ENCODE data around the gene GRM5.
"Not testable (repeated sequence)": the region's sequence is repeated elsewhere in the genome, so short reads cannot be mapped to it uniquely, and the experiment has no call there.

Gene GRM5

DNA sequence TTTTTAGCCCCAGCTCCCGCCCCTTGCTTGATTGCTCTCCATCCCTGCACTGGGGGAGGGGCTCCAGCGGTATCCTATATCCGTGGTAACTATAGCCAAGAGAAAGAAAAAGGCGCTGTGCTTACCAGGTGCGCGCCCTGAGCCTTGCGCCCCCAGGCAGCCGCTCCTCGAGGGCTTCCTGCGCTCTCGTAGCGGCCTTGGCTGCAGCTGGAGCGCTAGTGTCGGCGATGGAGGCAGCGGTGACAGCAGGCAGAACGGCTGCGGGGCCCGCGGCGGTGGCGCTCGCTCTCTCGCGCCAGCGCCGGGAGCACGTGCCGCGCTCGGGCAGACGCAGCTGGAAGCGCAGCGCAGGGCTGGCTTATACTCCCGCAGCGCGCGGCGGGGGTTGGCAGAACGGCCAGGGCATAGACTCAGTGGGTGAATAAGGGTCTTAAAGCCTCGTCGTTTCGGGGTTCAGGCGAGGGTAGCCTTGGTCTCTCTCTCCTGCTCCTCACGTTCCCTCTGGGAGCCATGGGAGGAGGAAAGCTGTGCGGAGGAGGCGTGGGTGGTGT is at the start of gene GRM5:
Gene GRM5 (minus strand): TSS at position 332 of the 551 bp plus-strand sequence. CDS start 18,110 bp downstream, outside the sequence.
- DNase-seq: not testable (repeated sequence)

DNA sequence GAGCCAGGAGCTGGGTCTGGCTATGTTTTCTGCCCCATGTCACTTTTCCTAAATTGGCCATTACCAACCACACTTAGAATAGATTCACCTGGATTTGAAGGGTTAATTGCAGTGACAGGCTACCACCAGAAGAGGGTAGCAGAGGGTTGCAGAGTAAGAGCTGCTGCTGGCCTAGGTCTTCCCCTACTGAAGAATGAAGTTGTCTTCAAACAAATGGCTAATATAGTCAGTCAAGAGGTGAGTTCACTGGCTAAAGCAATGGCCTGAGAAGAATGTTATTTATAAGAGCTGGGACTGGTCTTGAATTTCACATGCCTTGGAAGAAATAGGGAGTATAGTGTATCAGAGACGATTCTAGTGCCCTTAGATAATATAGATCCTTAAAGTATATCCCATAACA is 32.2 kb upstream of the GRM5 start:
- DNase-seq: not testable (repeated sequence)

DNA sequence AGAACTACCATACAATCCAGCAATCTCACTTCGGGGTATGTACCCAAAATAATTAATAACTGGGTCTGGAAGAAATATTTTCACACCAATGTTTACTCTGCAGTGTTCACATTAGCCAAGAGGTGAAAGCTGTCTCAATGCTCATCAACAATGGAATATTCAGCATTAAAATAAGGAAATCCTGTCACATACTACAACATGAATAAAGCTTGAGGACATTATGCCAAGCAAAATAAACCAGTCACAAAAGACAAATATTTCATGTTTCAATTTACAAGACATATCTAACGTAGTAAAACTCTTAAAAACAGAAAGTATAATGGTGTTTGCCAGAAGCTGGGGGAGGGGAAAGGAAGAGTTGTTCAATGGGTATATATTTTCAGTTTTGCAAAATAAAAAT is 28.0 kb upstream of the GRM5 start:
- DNase-seq: not testable (repeated sequence)

DNA sequence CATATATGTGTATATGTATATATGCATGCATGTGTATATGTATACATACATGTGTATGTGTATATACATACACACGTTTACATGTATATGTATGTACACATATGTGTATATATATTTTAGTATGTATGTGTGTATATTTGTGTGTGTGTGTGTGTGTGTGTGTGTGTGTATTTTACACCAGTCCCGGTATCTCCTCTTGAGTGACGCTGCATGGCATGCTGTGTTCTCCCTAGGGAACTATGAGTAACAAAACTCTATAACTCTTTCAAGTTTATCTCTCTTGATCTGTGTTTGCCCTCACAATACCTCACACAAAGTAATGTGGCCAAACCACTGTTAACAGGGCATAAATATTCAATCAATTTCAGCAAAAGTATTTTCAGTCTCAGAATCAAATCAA is 19.2 kb upstream of the GRM5 start:
- not testable (repeated sequence) for DNase-seq

DNA sequence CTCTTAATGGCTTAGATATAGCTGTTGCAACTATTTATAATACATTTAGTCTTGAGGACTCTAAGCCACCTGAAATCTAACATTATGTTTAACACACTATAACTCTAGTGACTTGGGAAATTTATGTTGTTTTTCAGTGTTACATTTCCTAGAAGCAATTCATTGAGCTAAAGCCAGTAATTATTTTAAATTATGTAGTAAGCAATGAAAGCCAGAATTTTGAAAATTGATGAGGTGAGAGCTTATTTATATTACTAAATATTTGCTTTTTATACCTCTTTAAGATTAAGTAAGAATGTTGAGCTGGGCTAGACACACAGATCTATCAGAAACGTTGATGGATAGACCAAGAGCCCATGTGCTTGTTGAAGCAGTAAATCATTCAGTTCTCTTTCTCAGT is 5.1 kb upstream of the GRM5 start:
- not testable (repeated sequence) for DNase-seq

DNA sequence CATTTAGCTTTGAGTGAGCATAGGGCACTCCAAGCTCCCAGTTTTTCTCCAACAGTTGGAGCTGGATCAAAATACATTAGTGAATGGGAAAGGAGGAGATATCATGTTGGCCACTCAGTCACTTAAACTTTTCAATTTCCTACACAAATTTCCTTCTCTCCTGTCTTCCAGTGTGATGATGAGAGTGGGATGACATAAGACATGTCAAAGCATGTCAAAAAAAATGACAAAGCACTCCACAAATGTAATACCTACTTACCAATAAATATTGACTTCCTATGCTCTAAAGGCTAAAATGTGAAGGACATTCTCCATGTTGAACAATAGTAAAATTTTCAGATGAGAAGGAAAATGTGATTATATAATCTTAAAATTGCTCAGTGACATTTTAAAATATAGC is 1.5 kb upstream of the GRM5 start:
- no peak for DNase-seq

DNA sequence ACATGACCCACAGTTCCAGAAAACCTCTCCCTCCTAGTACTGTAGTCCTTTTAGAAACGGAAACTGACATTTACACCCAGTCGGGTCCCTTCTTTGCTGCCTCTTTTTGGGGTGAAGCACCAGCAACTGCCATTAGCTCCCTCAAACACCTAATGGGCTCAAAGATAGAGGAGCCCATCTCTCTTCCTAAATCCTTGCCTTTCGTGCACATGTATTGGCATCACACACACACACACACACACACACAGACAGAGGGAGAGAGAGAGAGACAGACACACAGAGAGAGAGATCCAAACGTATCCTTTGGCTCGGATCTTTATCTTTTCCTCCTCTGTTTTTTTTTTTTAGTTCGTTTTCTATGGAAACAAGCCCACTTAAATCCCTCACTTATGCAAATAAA is 716 bp downstream of the GRM5 start:
- no peak for DNase-seq

DNA sequence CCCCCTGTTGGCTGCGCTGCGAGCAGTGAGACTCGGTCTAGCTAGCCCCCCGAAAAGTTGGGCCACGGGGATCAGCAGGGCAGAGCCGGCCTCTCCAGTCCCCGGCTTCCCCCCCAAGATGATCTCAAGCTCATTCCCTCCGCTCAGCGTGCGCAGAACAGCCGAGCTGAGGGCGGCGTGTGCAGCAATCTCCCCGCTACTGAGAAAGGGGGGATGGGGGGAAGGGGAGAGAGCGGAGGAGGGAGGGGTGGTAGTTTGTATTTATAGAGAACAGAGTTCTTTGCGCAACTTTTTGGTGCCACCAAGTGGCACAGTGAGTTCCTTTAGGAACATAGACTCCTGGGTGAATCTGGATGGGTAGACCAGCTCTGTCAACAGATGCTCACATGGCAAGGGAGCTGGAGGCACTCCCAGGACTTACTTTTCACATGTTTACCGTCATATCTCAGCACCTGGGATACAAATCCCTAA is 2.3 kb downstream of the GRM5 start:
- DNase-seq: not testable (repeated sequence)

DNA sequence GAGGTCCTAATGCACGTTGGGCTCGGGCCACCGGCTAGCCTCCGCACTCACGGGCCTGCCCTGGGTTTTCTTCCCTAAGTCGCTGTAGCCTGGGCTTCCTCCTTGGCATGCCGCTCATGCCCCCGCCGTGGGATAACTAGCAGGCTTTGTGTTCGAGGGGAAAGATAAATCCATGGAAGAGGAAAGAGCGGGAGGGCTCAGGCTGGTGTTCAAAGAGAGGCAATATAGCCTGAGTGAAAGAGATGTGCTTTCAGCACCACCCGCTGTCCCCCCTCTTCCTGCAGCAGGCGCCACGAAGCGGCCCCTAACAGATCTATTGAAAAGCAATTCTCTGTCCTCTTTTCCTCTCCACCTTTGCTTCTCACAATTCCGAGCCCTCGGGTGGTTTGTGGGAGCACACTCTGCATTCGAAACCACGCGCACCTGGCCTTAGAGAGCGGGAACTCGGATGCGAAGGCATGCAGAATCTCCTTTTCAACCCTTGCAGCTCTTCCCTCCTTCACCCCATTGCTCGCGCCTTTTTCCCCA is 2.9 kb downstream of the GRM5 start:
- not testable (repeated sequence) for DNase-seq

DNA sequence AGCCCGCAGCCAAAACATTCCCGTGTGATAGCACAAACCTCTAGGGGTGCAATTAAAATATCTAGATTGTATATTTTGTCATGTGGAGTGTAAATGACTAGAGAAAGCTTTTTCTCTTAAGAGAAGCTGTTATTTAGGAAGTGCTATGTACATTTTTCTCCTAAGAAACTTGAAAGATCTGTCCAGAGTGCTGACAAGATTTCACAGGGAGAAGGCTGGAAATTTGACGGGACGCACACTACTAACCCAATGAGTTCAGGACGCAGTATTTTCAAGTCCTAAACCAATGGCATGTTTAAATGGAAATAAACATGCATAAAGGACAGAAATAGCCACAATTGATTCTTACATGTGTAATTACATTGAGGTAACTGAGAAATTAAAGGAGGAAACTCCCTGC is 3.9 kb downstream of the GRM5 start:
- not testable (repeated sequence) for DNase-seq

DNA sequence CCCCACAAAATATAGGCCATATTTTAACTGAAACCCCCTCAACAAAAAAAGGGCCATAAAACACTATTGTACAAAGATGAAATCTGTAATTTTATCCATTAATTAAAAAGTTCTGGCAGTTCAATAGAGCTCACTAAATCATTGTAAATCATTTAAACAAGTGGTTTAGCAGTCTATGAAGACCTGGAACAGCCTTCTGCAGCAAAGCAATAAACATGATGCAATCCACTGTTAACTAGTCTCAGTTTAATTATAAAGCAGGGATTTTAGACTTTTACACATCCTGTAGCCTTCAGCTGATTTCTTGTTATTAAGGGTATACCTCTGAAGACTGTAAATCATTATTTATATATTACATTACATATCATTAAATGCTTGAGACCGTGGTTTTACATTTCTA is 8.4 kb downstream of the GRM5 start:
- not testable (repeated sequence) for DNase-seq

DNA sequence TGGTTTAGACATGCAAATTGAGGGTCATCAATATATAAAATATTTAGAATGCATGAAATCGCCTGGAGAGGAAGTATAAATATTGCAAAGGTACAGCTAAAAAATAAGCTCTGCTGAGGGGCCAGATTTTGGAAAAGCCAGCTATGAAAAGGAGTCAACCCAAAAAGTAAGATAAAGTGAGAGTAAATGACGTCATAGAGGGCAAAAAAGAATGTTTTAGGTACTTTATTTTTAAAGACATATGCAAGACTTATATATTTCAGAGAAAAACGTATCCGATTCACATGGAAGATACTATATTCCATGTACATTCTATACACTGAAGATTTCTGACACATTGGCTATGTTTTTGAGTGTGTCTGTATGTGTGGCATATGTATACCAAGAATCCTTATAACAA is 13.6 kb downstream of the GRM5 start:
- DNase-seq: no peak

DNA sequence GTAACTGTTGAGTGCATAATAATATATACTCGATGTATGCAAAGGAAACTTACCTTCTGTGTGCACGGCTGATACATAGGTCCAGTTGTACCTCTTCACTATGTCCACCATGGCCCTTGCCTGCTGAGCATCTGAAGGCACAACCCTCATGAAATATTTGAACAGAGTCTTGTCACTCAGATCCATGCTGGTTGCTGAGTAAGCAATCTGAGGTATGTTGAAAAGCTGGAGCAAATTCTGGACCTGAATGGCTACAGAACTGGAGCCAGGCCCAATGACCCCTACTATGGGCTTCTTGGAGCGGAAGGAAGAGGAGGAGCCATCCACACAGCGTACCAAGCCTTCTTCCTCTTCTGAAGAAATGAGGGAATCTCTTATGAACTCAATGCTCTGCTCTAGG is 18.6 kb downstream of the GRM5 start:
- not testable (repeated sequence) for DNase-seq

DNA sequence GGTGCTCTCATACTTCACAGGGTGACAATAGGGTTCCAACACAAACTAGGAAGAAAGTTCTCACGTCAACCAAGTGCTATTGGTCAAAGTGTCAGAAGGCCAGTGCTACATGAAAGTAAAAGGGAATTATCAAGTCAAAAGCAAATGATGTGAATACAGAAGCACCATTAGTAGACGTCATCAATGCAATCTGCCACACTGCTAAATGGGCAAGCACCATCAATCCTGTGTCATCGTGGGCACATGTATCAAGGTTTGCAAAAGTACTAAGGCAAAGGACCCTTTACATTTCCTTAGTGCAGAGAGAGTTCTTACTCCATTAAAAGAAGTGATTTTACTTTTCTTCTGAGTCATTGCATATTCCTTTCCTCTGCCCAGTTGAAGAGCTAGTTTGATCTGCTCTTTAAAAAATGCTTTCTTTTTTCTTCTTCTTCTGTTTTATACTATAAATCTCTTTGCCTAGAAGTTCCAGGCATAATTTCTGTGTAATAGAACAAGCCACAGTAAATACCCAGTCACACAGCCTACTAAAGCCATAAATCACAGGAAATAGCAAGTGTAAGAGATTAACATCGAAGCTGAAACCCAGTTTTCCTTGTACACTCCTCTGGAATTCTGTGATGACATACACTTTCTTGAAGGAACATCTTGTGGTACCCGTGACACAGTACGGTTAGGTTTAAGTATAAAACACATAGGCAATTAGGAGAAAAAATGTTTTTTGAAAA is 21.8 kb downstream of the GRM5 start:
- DNase-seq: not testable (repeated sequence)

DNA sequence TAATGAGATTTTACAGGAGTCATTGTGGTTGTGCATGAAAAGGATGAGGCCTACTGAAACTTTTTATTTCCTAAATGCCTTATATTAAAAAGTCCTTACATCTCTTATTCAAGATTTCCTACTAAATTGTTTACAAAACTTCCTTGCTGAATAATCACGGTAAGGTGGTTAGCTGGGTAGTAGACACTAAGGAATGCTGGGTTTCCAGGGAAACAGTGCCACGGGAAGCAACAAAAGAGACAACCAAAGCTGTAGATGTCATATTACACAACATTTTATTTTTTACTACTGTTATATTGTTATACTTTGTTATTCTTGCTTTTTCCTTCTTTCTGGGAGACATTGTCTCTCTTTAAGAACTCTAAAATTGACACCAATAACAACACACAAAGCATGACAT is 36.1 kb downstream of the GRM5 start:
- not testable (repeated sequence) for DNase-seq

DNA sequence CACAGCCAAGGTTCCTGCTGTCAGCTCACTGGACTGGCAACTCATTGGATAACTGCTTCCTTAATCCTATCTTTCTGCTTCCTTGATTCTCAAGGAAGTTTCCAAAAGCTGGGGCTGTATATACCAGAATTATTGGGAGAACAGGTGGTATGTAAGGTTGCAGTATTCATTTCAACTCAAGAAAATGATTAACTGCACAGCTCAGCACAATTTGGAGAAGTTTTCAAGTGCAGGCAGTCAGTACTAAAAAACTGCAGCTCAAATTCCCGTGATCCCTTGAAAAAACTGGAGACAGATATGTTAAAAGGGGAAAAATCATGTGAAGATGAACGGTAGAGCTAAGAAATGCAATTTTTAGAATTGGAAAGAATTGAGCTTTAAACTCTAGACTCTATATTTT is 44.4 kb downstream of the GRM5 start:
- no peak for DNase-seq

DNA sequence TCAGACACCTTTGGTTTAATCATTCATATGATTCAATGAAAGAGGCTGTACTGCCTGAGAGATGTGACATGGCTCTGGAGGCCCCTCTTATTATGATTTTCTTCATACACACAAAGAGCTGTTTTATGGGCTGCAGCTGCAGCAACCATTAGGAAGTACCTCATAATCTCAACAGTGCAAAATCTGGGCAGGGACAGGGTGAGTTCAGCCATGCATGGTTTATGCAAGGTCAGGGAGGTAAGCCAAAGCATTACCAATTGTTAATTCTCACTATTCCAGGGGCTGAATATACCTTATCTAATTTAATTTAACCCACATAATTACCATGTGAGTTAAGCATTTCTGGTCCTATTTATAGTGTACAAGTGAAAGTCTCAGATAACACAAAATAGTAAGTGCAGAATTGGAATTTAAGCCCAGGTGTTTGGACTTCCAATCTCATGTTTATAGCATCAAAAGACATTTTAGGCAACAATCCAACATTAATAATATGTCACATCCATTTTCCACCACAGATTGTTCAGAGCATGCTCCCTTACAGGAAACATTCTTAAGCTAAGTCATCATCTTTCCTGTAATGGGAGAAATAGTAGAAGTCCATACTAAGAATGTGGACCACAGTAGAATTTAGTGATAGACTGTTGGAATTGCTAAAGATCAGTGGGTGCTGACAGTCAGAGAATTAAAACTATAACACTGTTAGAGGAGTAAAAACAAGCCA is 45.8 kb downstream of the GRM5 start:
- DNase-seq: not testable (repeated sequence)

DNA sequence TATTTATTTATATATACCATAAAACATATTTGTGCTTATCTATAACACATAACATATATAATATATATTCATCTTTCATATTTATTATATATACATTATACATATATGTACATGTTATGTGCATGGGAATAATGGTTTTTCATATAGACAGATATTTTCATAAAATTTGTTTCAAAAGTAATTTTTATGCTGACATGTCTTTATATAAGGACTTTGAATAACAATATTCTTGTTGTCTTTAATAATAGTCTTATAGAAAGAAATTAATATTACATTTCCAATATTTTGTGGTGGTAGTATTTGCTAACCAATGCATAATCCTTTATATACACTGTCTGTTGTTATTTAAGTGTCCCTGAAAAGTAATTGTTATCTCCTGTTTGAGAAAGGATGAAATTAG is 49.6 kb downstream of the GRM5 start:
- no peak for DNase-seq

DNA sequence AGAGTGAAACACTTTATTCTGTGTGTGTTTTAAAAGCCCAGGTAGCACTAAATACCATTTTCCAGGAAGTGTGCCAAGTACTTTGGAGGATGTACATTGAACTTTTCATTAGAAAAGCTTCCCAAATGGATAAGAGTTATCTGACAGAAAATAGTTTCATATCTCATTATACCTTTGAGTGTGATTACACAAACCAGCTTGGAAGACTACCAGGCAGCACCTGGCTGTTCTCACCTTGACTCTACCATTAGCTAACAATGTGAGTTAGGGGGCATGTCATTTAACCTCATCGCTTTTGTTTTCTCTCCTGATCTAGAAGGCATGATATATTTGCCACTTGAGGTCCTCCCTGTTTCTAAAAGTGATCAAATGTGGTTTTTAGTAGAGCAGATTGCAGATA is 50.2 kb downstream of the GRM5 start:
- DNase-seq: no peak

DNA sequence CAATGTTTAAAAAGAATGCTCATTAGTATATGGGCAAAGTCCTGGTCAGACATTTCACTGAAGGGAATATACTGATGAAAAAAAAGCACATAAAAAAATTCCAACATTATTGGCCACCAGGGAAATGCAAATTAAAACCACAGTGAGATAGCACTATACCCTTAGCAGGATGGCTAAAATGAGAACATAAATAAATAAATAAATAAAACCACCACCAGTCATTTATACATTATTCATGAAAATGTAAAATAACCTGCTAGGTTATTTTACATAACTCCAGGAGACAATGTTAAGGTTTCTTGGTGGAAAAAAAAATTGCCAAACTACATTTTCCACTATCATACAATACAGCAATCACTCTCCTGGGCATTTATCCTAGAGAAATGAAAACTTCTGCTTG is 64.9 kb downstream of the GRM5 start:
- not testable (repeated sequence) for DNase-seq

DNA sequence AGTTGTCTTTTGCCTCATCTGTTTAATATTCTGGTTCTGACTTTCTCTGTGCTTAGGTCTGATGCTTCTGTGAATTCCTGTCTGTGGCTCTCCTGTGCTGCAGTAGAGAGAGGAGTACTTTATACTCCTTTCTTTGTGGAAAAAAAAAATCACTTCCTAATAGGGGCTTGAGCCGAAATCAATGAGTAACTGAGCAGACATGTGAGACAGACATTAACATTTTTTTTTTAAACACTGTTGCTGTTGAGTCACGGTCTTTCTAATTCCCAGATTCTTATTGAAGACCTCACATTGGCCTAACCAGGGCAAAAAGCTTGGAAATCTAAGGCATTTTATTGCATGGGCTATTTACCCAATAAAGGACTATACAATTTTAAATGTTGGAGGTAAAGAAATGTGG is 86.1 kb downstream of the GRM5 start:
- DNase-seq: no peak

DNA sequence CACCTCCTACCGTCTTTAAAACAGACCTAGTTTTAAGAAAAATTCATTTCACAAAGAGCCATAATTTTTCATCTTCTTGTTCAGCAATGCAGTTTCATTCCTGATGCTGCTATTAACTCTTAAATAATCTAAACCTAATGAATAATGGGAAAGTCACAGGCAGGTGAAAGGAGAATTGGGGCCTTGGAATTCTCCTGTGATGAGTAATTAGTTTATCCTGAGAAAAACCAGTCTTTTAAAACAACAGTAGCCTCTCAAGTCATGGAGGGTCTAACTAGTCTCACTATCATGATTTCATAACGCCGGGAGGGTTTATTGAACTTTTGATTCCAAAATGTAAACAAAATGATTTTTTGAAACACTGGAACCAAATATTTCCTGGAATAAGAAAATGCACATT is 86.8 kb downstream of the GRM5 start:
- DNase-seq: not testable (repeated sequence)

DNA sequence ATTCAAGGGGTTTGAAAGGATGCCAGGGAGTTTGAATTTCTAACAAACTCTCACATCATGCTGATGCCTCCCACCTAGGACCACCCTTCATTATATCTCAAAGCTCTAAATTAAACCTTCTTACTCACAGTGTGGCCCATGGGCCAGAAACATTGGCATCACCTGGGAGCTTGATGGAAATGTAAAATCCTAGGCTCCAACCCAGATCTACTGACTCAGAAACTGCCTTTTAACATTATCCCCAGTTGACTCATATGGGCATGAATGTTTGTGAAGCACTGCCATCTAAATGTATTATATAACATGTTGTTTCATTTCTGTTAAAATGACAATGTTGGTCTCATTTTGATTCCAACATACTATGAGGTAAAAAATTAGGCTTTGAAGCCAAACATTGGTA is 90.3 kb downstream of the GRM5 start:
- DNase-seq: not testable (repeated sequence)

DNA sequence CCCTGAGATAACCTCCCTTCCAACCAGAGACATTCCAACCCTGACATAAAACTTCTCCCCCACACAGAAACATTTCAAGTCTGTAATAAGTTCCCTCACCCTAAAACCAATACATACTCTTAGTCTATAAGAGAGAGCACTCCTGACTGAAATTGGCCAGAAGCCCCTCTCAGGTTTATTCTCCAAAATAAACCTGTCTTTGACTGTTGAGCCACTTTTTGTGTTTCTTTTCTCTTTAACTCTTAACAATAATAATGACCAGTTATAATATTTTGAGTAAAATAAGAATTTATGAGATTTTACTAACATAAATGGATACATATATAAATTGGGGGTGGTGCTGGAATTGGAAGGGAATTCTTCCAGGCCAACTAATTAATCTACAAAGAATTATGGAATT is 93.6 kb downstream of the GRM5 start:
- DNase-seq: no peak

All from GOT3 (cell line).